CD14-positive monocyte (primary cell): ENCODE data around the gene ZNF19. TPM values are rescaled to one million over a fixed set of nuclear protein-coding genes. Genes with fewer than 3 reads are reported as not detected.

Experiments
- DNase-seq, 3 donors: peaks; one replicate each; pipeline ENCODE4 v3.0.0-alpha.2; 2011 to 2022
- H2AFZ ChIP-seq: 2 replicates; pipeline ENCODE4 v1.6.0; 2012; ENCODE audit warnings: mild to moderate bottlenecking, low read depth, low read length, inconsistent platforms; ENCODE audit not compliant: insufficient read depth, poor library complexity, severe bottlenecking
- H3K27ac ChIP-seq, 2 donors: 1 replicate in 1 of 2; 2 replicates in 1 of 2; pipeline ENCODE4 v1.5.1; 2012 to 2013; ENCODE audit warnings: low read length in 2 of 2, control low read depth in 1 of 2, inconsistent platforms in 1 of 2, low read depth in 1 of 2, mild to moderate bottlenecking in 1 of 2
- H3K27me3 ChIP-seq, 2 donors: one replicate each; pipeline versions ENCODE4 v1.6.0 to v1.6.1; 2011 to 2013; ENCODE audit warnings: low read length in 2 of 2; ENCODE audit not compliant: control insufficient read depth in 2 of 2, insufficient read depth in 2 of 2
- H3K36me3 ChIP-seq, 2 donors: replicated peaks in 1 of 2; 1 replicate in 1 of 2; 2 replicates in 1 of 2; pipeline versions ENCODE4 v1.5.1 to v1.6.1; 2012 to 2013; ENCODE audit warnings: low read length in 2 of 2, control low read depth in 1 of 2, inconsistent platforms in 1 of 2, mild to moderate bottlenecking in 1 of 2; ENCODE audit not compliant: insufficient read depth in 2 of 2, control insufficient read depth in 1 of 2
- H3K4me1 ChIP-seq, 2 donors: 1 replicate in 1 of 2; 2 replicates in 1 of 2; pipeline versions ENCODE4 v1.5.1 to v1.6.1; 2012 to 2013; ENCODE audit warnings: low read length in 2 of 2, control low read depth in 1 of 2, inconsistent platforms in 1 of 2, mild to moderate bottlenecking in 1 of 2, moderate library complexity in 1 of 2; ENCODE audit not compliant: insufficient read depth in 2 of 2, control insufficient read depth in 1 of 2
- H3K4me2 ChIP-seq: replicated peaks from 2 replicates; pipeline ENCODE3; 2012; ENCODE audit warnings: low read length, moderate library complexity, mild to moderate bottlenecking; ENCODE audit not compliant: poor library complexity, severe bottlenecking; ENCODE audit errors: extremely low read depth
- H3K4me3 ChIP-seq, 3 experiments: fragments of 200-600 bp in 1 of 3; sonication (generic) in 1 of 3; replicated peaks in 1 of 3; 1 replicate in 2 of 3; 2 replicates in 1 of 3; pipeline ENCODE4 v1.5.1; 2011 to 2013; ENCODE audit warnings: low read length in 3 of 3, mild to moderate bottlenecking in 3 of 3, control low read depth in 2 of 3, low read depth in 2 of 3, inconsistent platforms in 1 of 3, moderate library complexity in 1 of 3
- H3K79me2 ChIP-seq: 2 replicates; pipeline ENCODE4 v1.6.0; 2012; ENCODE audit warnings: mild to moderate bottlenecking, control low read depth, inconsistent platforms, low read length, moderate library complexity; ENCODE audit not compliant: insufficient read depth
- H3K9ac ChIP-seq: 2 replicates; pipeline ENCODE4 v1.6.0; 2017; ENCODE audit warnings: low read length, mild to moderate bottlenecking; ENCODE audit not compliant: insufficient read depth, poor library complexity, severe bottlenecking
- H3K9me3 ChIP-seq, 2 donors: replicated peaks in 1 of 2; 1 replicate in 1 of 2; 2 replicates in 1 of 2; pipeline versions ENCODE4 v1.5.1 to v1.6.1; 2012 to 2013; ENCODE audit warnings: low read length in 2 of 2, control low read depth in 1 of 2; ENCODE audit not compliant: control insufficient read depth in 1 of 2, insufficient read depth in 1 of 2
- H4K20me1 ChIP-seq: 2 replicates; pipeline ENCODE4 v1.6.0; 2012; ENCODE audit warnings: mild to moderate bottlenecking, low read length, control low read depth, moderate library complexity; ENCODE audit not compliant: insufficient read depth
- H3K27ac Mint-ChIP-seq, 7 donors: one replicate each; pipeline ENCODE4 v1.8.0; 2020; ENCODE audit warnings: mild to moderate bottlenecking in 7 of 7, mixed read lengths in 7 of 7, moderate library complexity in 6 of 7, inconsistent platforms in 2 of 7
- H3K27me3 Mint-ChIP-seq, 3 donors: one replicate each; pipeline ENCODE4 v1.8.0; 2021 to 2022; ENCODE audit warnings: low read depth in 3 of 3, mild to moderate bottlenecking in 3 of 3, mixed read lengths in 3 of 3, moderate library complexity in 3 of 3, inconsistent platforms in 1 of 3
- H3K36me3 Mint-ChIP-seq, 2 donors: one replicate each; pipeline ENCODE4 v1.8.0; 2020; ENCODE audit warnings: mixed read lengths in 2 of 2, inconsistent platforms in 1 of 2, mild to moderate bottlenecking in 1 of 2
- H3K4me1 Mint-ChIP-seq: one replicate; pipeline ENCODE4 v1.8.0; 2020; ENCODE audit warnings: mild to moderate bottlenecking, mixed read lengths
- H3K4me3 Mint-ChIP-seq, 2 donors: one replicate each; pipeline ENCODE4 v1.8.0; 2020; ENCODE audit warnings: mild to moderate bottlenecking in 2 of 2, mixed read lengths in 2 of 2, moderate library complexity in 1 of 2
- H3K9me3 Mint-ChIP-seq, 7 donors: one replicate each; pipeline ENCODE4 v1.8.0; 2020 to 2022; ENCODE audit warnings: mixed read lengths in 7 of 7, mild to moderate bottlenecking in 6 of 7, moderate library complexity in 6 of 7, inconsistent platforms in 2 of 7
- WGBS: methylation state at CpG from one replicate; pipeline ENCODE4 v1.1.5; 2013; ENCODE audit warnings: missing lambda C conversion rate; ENCODE audit not compliant: insufficient coverage; 5-methylcytosine and 5-hydroxymethylcytosine counted together
- intact Hi-C, 2 donors: fragments of 100-400 bp; cut with micrococcal nuclease; formaldehyde crosslinking; loops; one replicate each; pipeline versions ENCODE4 v1.15.0 to v1.15.1; 2023
- polyA plus RNA-seq, 3 donors: library from polyadenylated mRNA; depleted of rRNA in 1 of 3; unstranded in 2 of 3; stranded (reverse) in 1 of 3; fragments of 300-500 nt in 2 of 3; fragments of >200 nt in 1 of 3; fragmentation: Illumina TruSeq in 2 of 3; gene quantifications; 1 replicate in 2 of 3; 2 replicates in 1 of 3; pipeline ENCODE4 v1.2.3, GENCODE V29; 2012 to 2021
- TF ChIP-seq, protein P1 (sequence below): fragments of 200-600 bp; IDR thresholded peaks from one replicate; pipeline ENCODE4 v1.8.0; 2022; ENCODE audit warnings: antibody characterized with exemption, mild to moderate bottlenecking

The ZNF19 gene
- polyA plus RNA-seq, 3 donors, result 0.41 to 0.80 TPM; not detected in 1

GRCh38 chr16:71493213-71493612 lies 4.1 kb upstream of the ZNF19 start:
- Mint-ChIP-seq H3K9me3 (no peaks in the 10 kb centered on the region), H3K4me1 (no peaks in the 10 kb centered on the region), H3K36me3 (no peaks in the 10 kb centered on the region), H3K27ac (no peak overlapping the region), H3K4me3 (no peak overlapping the region), H3K27me3 (peaks cover 0 to 9% (median 5%) of the 10 kb centered on the region in 3 donors)
- TF ChIP-seq, protein P1, sequence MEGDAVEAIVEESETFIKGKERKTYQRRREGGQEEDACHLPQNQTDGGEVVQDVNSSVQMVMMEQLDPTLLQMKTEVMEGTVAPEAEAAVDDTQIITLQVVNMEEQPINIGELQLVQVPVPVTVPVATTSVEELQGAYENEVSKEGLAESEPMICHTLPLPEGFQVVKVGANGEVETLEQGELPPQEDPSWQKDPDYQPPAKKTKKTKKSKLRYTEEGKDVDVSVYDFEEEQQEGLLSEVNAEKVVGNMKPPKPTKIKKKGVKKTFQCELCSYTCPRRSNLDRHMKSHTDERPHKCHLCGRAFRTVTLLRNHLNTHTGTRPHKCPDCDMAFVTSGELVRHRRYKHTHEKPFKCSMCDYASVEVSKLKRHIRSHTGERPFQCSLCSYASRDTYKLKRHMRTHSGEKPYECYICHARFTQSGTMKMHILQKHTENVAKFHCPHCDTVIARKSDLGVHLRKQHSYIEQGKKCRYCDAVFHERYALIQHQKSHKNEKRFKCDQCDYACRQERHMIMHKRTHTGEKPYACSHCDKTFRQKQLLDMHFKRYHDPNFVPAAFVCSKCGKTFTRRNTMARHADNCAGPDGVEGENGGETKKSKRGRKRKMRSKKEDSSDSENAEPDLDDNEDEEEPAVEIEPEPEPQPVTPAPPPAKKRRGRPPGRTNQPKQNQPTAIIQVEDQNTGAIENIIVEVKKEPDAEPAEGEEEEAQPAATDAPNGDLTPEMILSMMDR, result no peak
- Histone ChIP-seq H4K20me1 (no peaks in the 10 kb centered on the region), H3K9me3 (no peaks in the 10 kb centered on the region), H3K4me2 (no peak overlapping the region), H2AFZ (no peak overlapping the region), H3K4me3 (no peak overlapping the region), H3K27me3 (no peaks in the 10 kb centered on the region), H3K36me3 (no peaks in the 10 kb centered on the region), H3K9ac (no peak overlapping the region), H3K27ac (no peak overlapping the region), H3K79me2 (no peaks in the 10 kb centered on the region), H3K4me1 (no peaks in the 10 kb centered on the region)
- 71% methylated on average over 1 of the region's 3 CpGs for WGBS
- DNase-seq, result no peak
- intact Hi-C loops, result loop anchor here in 1 of 2 donors (5.0 kb wide), 1 partner anchor 46 kb away; no protein-coding TSS in a partner anchor

- DNase-seq, result no peak
- Histone ChIP-seq H3K9me3 (no peaks in the 10 kb centered on the region), H3K4me3 (no peak overlapping the region), H3K9ac (no peak overlapping the region), H3K36me3 (no peaks in the 10 kb centered on the region), H3K27ac (no peak overlapping the region), H4K20me1 (no peaks in the 10 kb centered on the region), H2AFZ (no peak overlapping the region), H3K27me3 (no peaks in the 10 kb centered on the region), H3K79me2 (no peaks in the 10 kb centered on the region), H3K4me1 (no peaks in the 10 kb centered on the region), H3K4me2 (no peak overlapping the region)
- WGBS, result 100% methylated on average over 1 of the region's 2 CpGs
- Mint-ChIP-seq H3K4me3 (no peak overlapping the region), H3K27me3 (peaks cover 0 to 9% (median 5%) of the 10 kb centered on the region in 3 donors), H3K27ac (no peak overlapping the region), H3K36me3 (no peaks in the 10 kb centered on the region), H3K9me3 (no peaks in the 10 kb centered on the region), H3K4me1 (no peaks in the 10 kb centered on the region)
- intact Hi-C loops, result loop anchor here in 1 of 2 donors (5.0 kb wide), 1 partner anchor 45 kb away; no protein-coding TSS in a partner anchor
- TF ChIP-seq, protein P1, result no peak
Measured at GRCh38 chr16:71492786-71493185, 3.7 kb upstream of the ZNF19 start.
